GM12878 (cell line): ENCODE results near the gene DPM2. TPM values are rescaled to one million over a fixed set of nuclear protein-coding genes. Genes with fewer than 3 reads are reported as not detected.

ENCODE experiments used
- ATAC-seq: fragments of 200-7000 bp; cut with Tn5 transposase; 3 replicates; pipeline ENCODE4 v1.9.1; 2020; ENCODE audit warnings: mild to moderate bottlenecking, moderate library complexity
- BruUV-seq: library from RNA; stranded (reverse); fragments of 400-500 nt; replicated peaks from 2 replicates; lab custom pipeline; 2021; lab: Mats Ljungman, UMichigan
- CTCF ChIA-PET: fragments of 300-600 bp; sonication (Branson Sonifier 250); formaldehyde crosslinking; extraction: SDS; loops from one replicate; lab custom pipeline; 2021; ENCODE audit warnings: inconsistent platforms; lab: Yijun Ruan, JAX
- POLR2A ChIA-PET: fragments of 350-600 bp; formaldehyde crosslinking; extraction: SDS; loops from one replicate; lab custom pipeline; 2021; ENCODE audit warnings: inconsistent platforms; lab: Charles Lee
- RAD21 ChIA-PET: fragments of 300-600 bp; sonication (Branson Sonifier 250); formaldehyde crosslinking; loops from one replicate; lab custom pipeline; 2023; ENCODE audit warnings: antibody characterized with exemption; ENCODE audit not compliant: unreplicated experiment; lab: Charles Lee
- SMC1A ChIA-PET: fragments of 300-600 bp; sonication (Branson Sonifier 250); formaldehyde crosslinking; loops from one replicate; lab custom pipeline; 2023; ENCODE audit not compliant: unreplicated experiment, uncharacterized antibody; lab: Charles Lee
- DNase-seq: peaks from one replicate; pipeline ENCODE4 v3.0.0-alpha.2; 2011; ENCODE audit warnings: low read depth, low spot score
- FAIRE-seq: peaks from 3 replicates; lab custom pipeline; 2011; peaks lifted over from hg19 to GRCh38; lab: Jason Lieb, UNC
- H2AFZ ChIP-seq: 2 replicates; pipeline ENCODE4 v1.6.0; 2011; ENCODE audit warnings: low read depth, low read length, control low read depth; ENCODE audit not compliant: control insufficient read depth
- H3K27ac ChIP-seq: 2 replicates; pipeline ENCODE4 v1.5.1; 2011; ENCODE audit warnings: control low read depth; ENCODE audit not compliant: control insufficient read depth, insufficient read depth
- H3K27me3 ChIP-seq, 2 experiments: replicated peaks in 1 of 2; 2 replicates each; pipeline versions ENCODE4 v1.6.0 to v1.6.1; 2011; ENCODE audit warnings: low read length in 1 of 2; ENCODE audit not compliant: control insufficient read depth in 2 of 2, insufficient read depth in 2 of 2
- H3K36me3 ChIP-seq, 2 experiments: 2 replicates each; pipeline ENCODE4 v1.5.1; 2011; ENCODE audit warnings: low read length in 1 of 2; ENCODE audit not compliant: control insufficient read depth in 2 of 2, insufficient read depth in 2 of 2
- H3K4me1 ChIP-seq: 2 replicates; pipeline ENCODE4 v1.6.1; 2011; ENCODE audit warnings: mild to moderate bottlenecking, low read length, moderate library complexity, mixed read lengths; ENCODE audit not compliant: control insufficient read depth, insufficient read depth
- H3K4me2 ChIP-seq: 2 replicates; pipeline ENCODE4 v1.6.0; 2011; ENCODE audit warnings: control low read depth; ENCODE audit not compliant: control insufficient read depth, insufficient read depth
- H3K4me3 ChIP-seq: fragments of 200-600 bp; sonication (generic); 2 replicates; pipeline ENCODE4 v1.5.1; 2016
- H3K79me2 ChIP-seq: 2 replicates; pipeline ENCODE4 v1.6.0; 2011; ENCODE audit warnings: low read length; ENCODE audit not compliant: control insufficient read depth, insufficient read depth
- H3K9ac ChIP-seq: 2 replicates; pipeline ENCODE4 v1.8.0; 2011; ENCODE audit warnings: low read length, control low read depth, mixed read lengths; ENCODE audit not compliant: control insufficient read depth, insufficient read depth
- H3K9me3 ChIP-seq: replicated peaks from 3 replicates; pipeline ENCODE4 v1.5.1; 2011; ENCODE audit warnings: mild to moderate bottlenecking, low read length; ENCODE audit not compliant: control insufficient read depth, insufficient read depth
- H4K20me1 ChIP-seq: 2 replicates; pipeline ENCODE4 v1.6.0; 2011; ENCODE audit not compliant: control insufficient read depth, insufficient read depth
- CHD2 ChIP-seq: IDR thresholded peaks from 2 replicates; pipeline ENCODE4 v1.6.1; 2011; ENCODE audit warnings: low read depth, low read length, improper control_type of control experiment, borderline replicate concordance
- KAT2A ChIP-seq: conservative IDR thresholded peaks from 2 replicates; pipeline ENCODE4 v1.6.1; 2011; ENCODE audit warnings: low read depth, low read length; ENCODE audit not compliant: control insufficient read depth
- MEF2A ChIP-seq: IDR thresholded peaks from 2 replicates; pipeline ENCODE4 v1.6.1; 2011; ENCODE audit warnings: low read depth, mild to moderate bottlenecking, low read length, moderate library complexity; ENCODE audit not compliant: insufficient read depth
- MYB ChIP-seq: fragments of 150-350 bp; IDR thresholded peaks from 2 replicates; pipeline ENCODE4 v1.6.1; 2014; ENCODE audit warnings: mild to moderate bottlenecking, low read depth, low read length, borderline replicate concordance
- TARDBP ChIP-seq: IDR thresholded peaks from 2 replicates; pipeline ENCODE4 v1.6.1; 2016; ENCODE audit warnings: borderline replicate concordance
- USF2 ChIP-seq: IDR thresholded peaks from 2 replicates; pipeline ENCODE4 v1.6.1; 2011; ENCODE audit warnings: low read depth, low read length, improper control_type of control experiment, borderline replicate concordance
- WGBS: methylation state at CpG from one replicate; pipeline ENCODE4 v1.1.6; 2016; ENCODE audit warnings: low lambda C conversion rate; ENCODE audit not compliant: insufficient replicate concordance, insufficient coverage; ENCODE audit errors: missing lambda C conversion rate; 5-methylcytosine and 5-hydroxymethylcytosine counted together
- in situ Hi-C: fragments of 300-500 bp; cut with MboI; formaldehyde crosslinking; loops from 9 replicates; pipeline ENCODE4 v1.14.3; 2018; ENCODE audit warnings: mixed read lengths
- intact Hi-C: fragments of 100-400 bp; cut with micrococcal nuclease; formaldehyde crosslinking; loops from one replicate; pipeline ENCODE4 v1.14.2; 2022; ENCODE audit not compliant: unreplicated experiment
- polyA plus RNA-seq, 11 experiments: library from polyadenylated mRNA; depleted of rRNA in 4 of 11; unstranded in 6 of 11; stranded (reverse) in 5 of 11; fragments of >200 nt; fragmentation: Nextera tagmentation in 4 of 11; fragmentation: Illumina TruSeq in 1 of 11; extraction: Ambion mirVana in 4 of 11; extraction: Trizol in 1 of 11; gene quantifications; 1 replicate in 1 of 11; 2 replicates in 10 of 11; pipeline versions ENCODE4 v1.2.1 to v1.2.3, GENCODE V29; 2011 to 2016; ENCODE audit warnings: inconsistent platforms in 2 of 11, missing spikeins in 2 of 11, low read depth in 1 of 11
- total RNA-seq, 4 experiments: library from RNA; depleted of rRNA in 3 of 4; stranded (reverse); fragments of >200 nt in 3 of 4; fragmentation: Illumina TruSeq in 1 of 4; extraction: Trizol in 1 of 4; gene quantifications; 2 replicates each; pipeline versions ENCODE4 v1.2.1 to v1.2.3, GENCODE V29; 2013 to 2021

Gene DPM2
- total and polyA plus RNA-seq, 10 of the 15 experiments (the other 5 are each of a cell fraction or from before 2014, with no cell fraction given): 22.7 to 77.9 (median 44.7) TPM

GRCh38 chr9:127960410-127961154, 22.9 kb upstream of the DPM2 start (continued):
- no peak for TF ChIP-seq MYB
- TF ChIP-seq CHD2: no peak

GRCh38 chr9:127959841-127960409, 22.3 kb upstream of the DPM2 start:
- H3K79me2 ChIP-seq: peaks cover 3% of the 10 kb centered on the region

More at GRCh38 chr9:127959841-127960409, 22.3 kb upstream of the DPM2 start:
- DNase-seq: no peak
- Histone ChIP-seq H3K4me3 (no peak overlapping the region), H3K4me2 (no peak overlapping the region), H3K9me3 (no peaks in the 10 kb centered on the region), H2AFZ (no peak overlapping the region), H3K9ac (no peak overlapping the region), H4K20me1 (0 out of 2 replicates have a peak, but pooled peaks cover 2% of the 10 kb centered on the region), H3K27me3 (no peaks in the 10 kb centered on the region), H3K4me1 (peaks cover 18% of the 10 kb centered on the region), H3K27ac (no peak overlapping the region), H3K36me3 (no peaks in the 10 kb centered on the region; a peak in 2 of 4 replicates)
- no peak for ATAC-seq
- whole genome bisulfite sequencing: 98% methylated on average over 2 of the region's 2 CpGs
- BruUV-seq: no TSS peak
- intact Hi-C loops (no loop called here), in situ Hi-C loops (loop anchor here (10.0 kb wide), 1 partner anchor 75 kb away; no protein-coding TSS in a partner anchor)
- FAIRE-seq: no peak
- ChIA-PET SMC1A (interaction anchor here (6.7 kb wide), 1 partner anchor 72 kb away, joined by 96 read pairs; no protein-coding TSS in a partner anchor), CTCF (interaction anchor here (1.1 to 13.8 kb wide), 2 partner anchors 16 to 72 kb away, joined by 3 to 332 read pairs; no protein-coding TSS in a partner anchor), RAD21 (interaction anchor here (1.1 kb wide), 1 partner anchor 75 kb away, joined by 3 read pairs; no protein-coding TSS in a partner anchor), POLR2A (no interaction called here)
- TF ChIP-seq USF2: no peak
- TF ChIP-seq MEF2A: no peak
- no peak for TF ChIP-seq TARDBP
- no peak for TF ChIP-seq KAT2A
